ENCODE results near the gene TTC24.
A peak's percentile ranks its signal among the peaks of the same experiment; 100 is the strongest.

Gene TTC24

GRCh38 chr1:156590326-156591180, 11.0 kb downstream of the TTC24 start:
- ChIA-PET CTCF (interaction anchor here (0.7 to 2.2 kb wide), 8 partner anchors 9 to 133 kb away, joined by 3 to 11 read pairs (median 4); partner anchors contain the start of gene GPATCH4), POLR2A (interaction anchor here (1.0 to 4.3 kb wide), 15 partner anchors 9 to 138 kb away, joined by 3 to 57 read pairs (median 7); partner anchors contain the start of genes GPATCH4, ISG20L2, MEF2D and METTL25B)
- TF ChIP-seq L3MBTL2 (conservative IDR thresholded peaks at IDR 0.05) (no peak), FOXM1 (IDR thresholded peaks at IDR 0.05; ENCODE audit: borderline replicate concordance) (no peak), ARNT (IDR thresholded peaks at IDR 0.05) (no peak), TARDBP (IDR thresholded peaks at IDR 0.05) (no peak), BHLHE40 (IDR thresholded peaks at IDR 0.05; ENCODE audit: borderline replicate concordance) (no peak), CTBP1 (IDR thresholded peaks at IDR 0.05; ENCODE audit: borderline replicate concordance) (no peak), PKNOX1 (IDR thresholded peaks at IDR 0.05) (no peak), FOXK2 (IDR thresholded peaks at IDR 0.05) (no peak), SUZ12 (IDR thresholded peaks at IDR 0.05) (no peak), SP1 (IDR thresholded peaks at IDR 0.05) (no peak), ELF4 (IDR thresholded peaks at IDR 0.05) (no peak), NFRKB (IDR thresholded peaks at IDR 0.05) (no peak), ZNF384 (IDR thresholded peaks at IDR 0.05) (no peak), FOXA1 (IDR thresholded peaks at IDR 0.05) (no peak), HDGF (IDR thresholded peaks at IDR 0.05; ENCODE audit: borderline replicate concordance) (no peak), LEF1 (IDR thresholded peaks at IDR 0.05; ENCODE audit: borderline replicate concordance) (no peak)
- no peak for DNase-seq (ENCODE audit: extremely low spot score)

- ChIA-PET CTCF (interaction anchor here (0.7 to 2.2 kb wide), 9 partner anchors 8 to 205 kb away, joined by 3 to 11 read pairs (median 3); partner anchors contain the start of gene GPATCH4), POLR2A (interaction anchor here (0.8 to 4.3 kb wide), 23 partner anchors 10 to 169 kb away, joined by 3 to 57 read pairs (median 5); partner anchors contain the start of genes GPATCH4, HAPLN2, ISG20L2 and MEF2D)
Observed at GRCh38 chr1:156591181-156591431, 11.6 kb downstream of the TTC24 start.

DNA sequence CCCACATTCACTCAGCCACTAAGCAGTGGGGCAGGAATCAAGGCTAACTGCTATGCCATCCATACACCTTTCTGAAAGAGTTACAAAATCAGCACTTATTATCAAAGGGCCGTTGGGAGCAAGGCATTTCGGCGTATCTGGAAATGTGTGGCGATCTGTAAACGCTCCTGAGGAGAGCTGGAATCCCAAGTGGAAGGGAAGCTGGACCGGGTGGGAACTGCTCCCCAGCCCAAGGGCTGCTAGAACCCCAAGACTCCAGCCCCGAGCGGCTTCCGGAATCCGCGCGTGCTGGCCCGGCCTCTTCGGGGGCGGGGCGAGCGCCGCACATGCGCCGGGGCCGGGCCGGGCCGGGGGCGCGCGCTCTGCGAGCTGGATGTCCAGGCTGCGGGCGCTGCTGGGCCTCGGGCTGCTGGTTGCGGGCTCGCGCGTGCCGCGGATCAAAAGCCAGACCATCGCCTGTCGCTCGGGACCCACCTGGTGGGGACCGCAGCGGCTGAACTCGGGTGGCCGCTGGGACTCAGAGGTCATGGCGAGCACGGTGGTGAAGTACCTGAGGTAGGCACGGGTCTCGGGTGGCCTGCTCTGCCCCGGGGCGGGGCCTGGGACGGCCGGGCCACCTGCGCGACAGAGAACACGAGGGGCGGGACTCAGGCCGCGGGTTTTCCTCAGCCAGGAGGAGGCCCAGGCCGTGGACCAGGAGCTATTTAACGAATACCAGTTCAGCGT, 12.1 kb downstream of the TTC24 start, which contains the start of gene NAXE:
Gene NAXE (plus strand): TSS at position 345 of the 726 bp plus-strand sequence. CDS start 29 bp downstream, at position 374.
- ChIA-PET CTCF (interaction anchor here (0.6 to 2.2 kb wide), 12 partner anchors 8 to 206 kb away, joined by 3 to 11 read pairs (median 3); partner anchors contain the start of gene GPATCH4), POLR2A (interaction anchor here (0.8 to 4.3 kb wide), 26 partner anchors 10 to 215 kb away, joined by 3 to 57 read pairs (median 4); partner anchors contain the start of genes GPATCH4, HAPLN2, ISG20L2 and MEF2D)
- no peak for TF ChIP-seq FOXK2 (IDR thresholded peaks at IDR 0.05)
- 0 out of 2 replicates have a peak, but pooled peaks have one; percentile 45 for TF ChIP-seq ELF4 (IDR thresholded peaks at IDR 0.05)
- peak; percentile 36; the same call in 1 of the 2 replicates for TF ChIP-seq L3MBTL2 (conservative IDR thresholded peaks at IDR 0.05)
- no peak for TF ChIP-seq ARNT (IDR thresholded peaks at IDR 0.05)
- no peak for TF ChIP-seq HDGF (IDR thresholded peaks at IDR 0.05; ENCODE audit: borderline replicate concordance)
- no peak for TF ChIP-seq ZNF384 (IDR thresholded peaks at IDR 0.05)
- DNase-seq (ENCODE audit: extremely low spot score) = peak; percentile 87

More at GRCh38 chr1:156591181-156591431, 11.6 kb downstream of the TTC24 start:
- TF ChIP-seq ARNT (IDR thresholded peaks at IDR 0.05) = no peak
- TF ChIP-seq HDGF (IDR thresholded peaks at IDR 0.05; ENCODE audit: borderline replicate concordance) = 0 out of 2 replicates have a peak, but pooled peaks have one; percentile 24
- no peak for DNase-seq (ENCODE audit: extremely low spot score)

DNA sequence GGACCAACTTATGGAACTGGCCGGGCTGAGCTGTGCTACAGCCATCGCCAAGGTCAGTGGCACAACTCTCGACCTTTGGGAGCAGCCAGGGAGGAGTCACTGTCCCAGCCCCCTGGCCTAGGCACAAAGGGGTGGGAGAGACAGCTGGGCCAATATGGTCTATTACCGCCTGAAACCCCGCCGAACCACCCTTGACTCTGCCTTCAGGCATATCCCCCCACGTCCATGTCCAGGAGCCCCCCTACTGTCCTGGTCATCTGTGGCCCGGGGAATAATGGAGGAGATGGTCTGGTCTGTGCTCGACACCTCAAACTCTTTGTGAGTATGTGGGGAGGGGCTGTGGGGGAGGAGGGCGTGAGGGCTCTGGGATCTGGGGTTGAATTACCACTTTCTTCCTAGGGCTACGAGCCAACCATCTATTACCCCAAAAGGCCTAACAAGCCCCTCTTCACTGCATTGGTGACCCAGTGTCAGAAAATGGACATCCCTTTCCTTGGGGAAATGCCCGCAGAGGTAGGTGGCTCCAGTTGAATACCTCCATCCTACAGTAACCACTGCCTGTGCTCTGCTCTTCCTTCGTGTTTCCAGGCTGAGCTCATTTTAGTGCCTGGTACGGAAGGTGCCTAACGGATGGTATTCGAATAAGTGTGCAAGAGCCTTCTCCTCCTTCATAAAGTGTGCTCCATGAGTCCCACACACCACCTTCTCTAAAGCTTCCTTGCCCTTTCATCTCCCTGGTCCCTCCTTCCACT, 12.8 kb downstream of the TTC24 start:
- ChIA-PET CTCF (interaction anchor here (0.6 to 2.2 kb wide), 8 partner anchors 13 to 368 kb away, joined by 3 to 11 read pairs (median 5); no protein-coding TSS in a partner anchor), POLR2A (interaction anchor here (0.5 to 4.3 kb wide), 18 partner anchors 9 to 214 kb away, joined by 3 to 57 read pairs (median 6); partner anchors contain the start of genes GPATCH4, HAPLN2, MEF2D and PRCC)
- no peak for DNase-seq (ENCODE audit: extremely low spot score)
- TF ChIP-seq ZNF384 (IDR thresholded peaks at IDR 0.05) (no peak), L3MBTL2 (conservative IDR thresholded peaks at IDR 0.05) (0 out of 2 replicates have a peak, but pooled peaks have one; percentile 4), FOXM1 (IDR thresholded peaks at IDR 0.05; ENCODE audit: borderline replicate concordance) (no peak), SUZ12 (IDR thresholded peaks at IDR 0.05) (no peak), FOXK2 (IDR thresholded peaks at IDR 0.05) (no peak)

DNA sequence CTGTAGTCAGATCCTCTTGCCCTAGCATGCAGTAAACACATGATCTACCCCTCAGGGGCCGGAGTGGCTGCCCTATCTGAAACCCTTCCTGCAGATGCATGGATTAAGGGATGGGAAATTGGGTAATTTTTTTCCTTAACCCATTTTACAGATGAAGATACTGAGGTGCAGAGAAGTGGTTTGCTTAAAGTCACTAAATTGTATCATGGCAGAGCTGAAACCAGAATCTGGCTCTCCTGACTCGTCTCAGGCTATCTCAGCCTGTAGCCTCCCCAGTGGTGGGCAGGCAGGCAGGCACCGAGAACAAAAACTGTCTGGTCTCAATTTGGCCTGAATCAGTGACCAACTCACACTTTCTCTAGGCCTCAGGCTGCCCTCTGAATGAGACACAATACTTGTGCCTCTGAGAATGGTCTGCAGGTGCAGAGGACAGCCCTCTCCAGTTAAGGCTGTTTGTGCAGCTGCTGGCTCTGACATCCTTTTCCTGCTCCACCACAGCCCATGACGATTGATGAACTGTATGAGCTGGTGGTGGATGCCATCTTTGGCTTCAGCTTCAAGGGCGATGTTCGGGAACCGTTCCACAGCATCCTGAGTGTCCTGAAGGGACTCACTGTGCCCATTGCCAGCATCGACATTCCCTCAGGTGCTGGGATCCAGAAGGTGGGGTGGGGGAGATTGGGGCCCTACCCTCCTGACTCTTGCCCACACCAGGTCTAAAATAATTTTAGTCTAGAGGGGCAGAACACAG, 13.6 kb downstream of the TTC24 start:
- no peak for DNase-seq (ENCODE audit: extremely low spot score)
- TF ChIP-seq NFRKB (IDR thresholded peaks at IDR 0.05) = no peak
- TF ChIP-seq ARNT (IDR thresholded peaks at IDR 0.05) = no peak
- no peak for TF ChIP-seq ELF4 (IDR thresholded peaks at IDR 0.05)
- TF ChIP-seq FOXA1 (IDR thresholded peaks at IDR 0.05) = no peak
- ChIA-PET POLR2A (interaction anchor here (1.1 to 4.3 kb wide), 10 partner anchors 8 to 174 kb away, joined by 3 to 57 read pairs (median 10); partner anchors contain the start of genes GPATCH4, HAPLN2, MEF2D and PRCC), CTCF (interaction anchor here (0.6 to 2.2 kb wide), 7 partner anchors 9 to 369 kb away, joined by 3 to 11 read pairs (median 5); no protein-coding TSS in a partner anchor)

DNA sequence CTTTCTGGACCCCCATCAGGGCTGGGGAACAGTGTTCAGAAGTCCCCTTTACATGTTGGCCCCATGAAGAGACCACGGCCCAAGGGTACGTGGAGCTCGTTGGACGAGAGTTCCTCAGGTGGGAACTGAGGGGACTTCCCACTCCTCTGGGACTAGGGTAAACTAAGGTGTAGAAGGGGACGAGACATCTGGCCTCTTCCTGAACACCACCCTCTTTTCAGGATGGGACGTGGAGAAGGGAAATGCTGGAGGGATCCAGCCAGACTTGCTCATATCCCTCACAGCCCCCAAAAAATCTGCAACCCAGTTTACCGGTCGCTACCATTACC, 14.1 kb downstream of the TTC24 start:
- DNase-seq (ENCODE audit: extremely low spot score) = no peak
- CTCF ChIA-PET = interaction anchor here (1.1 to 1.7 kb wide), 4 partner anchors 9 to 30 kb away, joined by 3 to 8 read pairs (median 5); no protein-coding TSS in a partner anchor
- no peak for TF ChIP-seq L3MBTL2 (conservative IDR thresholded peaks at IDR 0.05)
- TF ChIP-seq SUZ12 (IDR thresholded peaks at IDR 0.05) = no peak
- TF ChIP-seq HDGF (IDR thresholded peaks at IDR 0.05; ENCODE audit: borderline replicate concordance) = no peak
- TF ChIP-seq ELF4 (IDR thresholded peaks at IDR 0.05) = no peak
- TF ChIP-seq PKNOX1 (IDR thresholded peaks at IDR 0.05) = no peak
- TF ChIP-seq FOXK2 (IDR thresholded peaks at IDR 0.05) = no peak
- no peak for TF ChIP-seq ZNF384 (IDR thresholded peaks at IDR 0.05)
- POLR2A ChIA-PET = interaction anchor here (0.5 to 4.3 kb wide), 9 partner anchors 8 to 136 kb away, joined by 3 to 57 read pairs (median 3); partner anchors contain the start of gene GPATCH4

Data from HEK293T (cell line).